Measurements from ENCODE around the gene CRISPLD2. TPM values are rescaled to one million over a fixed set of nuclear protein-coding genes. Genes with fewer than 3 reads are reported as not detected.

Gene CRISPLD2
- total and polyA plus RNA-seq, 9 of the 15 experiments (the other 6 are each of a cell fraction or from before 2014, with no cell fraction given) = 0.03 to 0.24 (median 0.04) TPM; not detected in 4

- 12% methylated on average over 5 of the region's 5 CpGs for WGBS (ENCODE audit: insufficient coverage, low coverage, missing lambda C conversion rate)
- Histone ChIP-seq H3K9me3 (replicated peaks; ENCODE audit: control insufficient read depth, insufficient read depth, low read depth, low read length) (no peaks in the 10 kb centered on the region), H3K36me3 (ENCODE audit: control insufficient read depth, insufficient read depth, low read length) (no peaks in the 10 kb centered on the region), H3K4me2 (ENCODE audit: insufficient read depth, low read length) (no peak overlapping the region), H3K27me3 (ENCODE audit: control insufficient read depth in 2 of 2, insufficient read depth in 2 of 2, low read length in 2 of 2) (peaks cover 19 to 28% of the 10 kb centered on the region in 2 experiments; a peak in 3 of 5 replicates), H3K9ac (ENCODE audit: insufficient read depth in 1 of 2, low read depth in 2 of 2, low read length in 2 of 2) (no peak overlapping the region), H4K20me1 (replicated peaks; ENCODE audit: control insufficient read depth, insufficient read depth, low read length) (no peaks in the 10 kb centered on the region), H3K27ac (ENCODE audit: extremely low read depth, low read depth, low read length) (no peak overlapping the region), H3K9me1 (ENCODE audit: control insufficient read depth, insufficient read depth, low read length) (peaks cover 6% of the 10 kb centered on the region), H3K4me3 (no peak overlapping the region), H3K4me1 (replicated peaks in 1 of 2; ENCODE audit: control insufficient read depth in 2 of 2, insufficient read depth in 2 of 2, low read length in 2 of 2) (peaks cover 3 to 41% of the 10 kb centered on the region in 2 experiments; a peak in 3 of 5 replicates), H2AFZ (ENCODE audit: low read depth, low read length) (no peak overlapping the region), H3K79me2 (ENCODE audit: control insufficient read depth, insufficient read depth, low read length) (no peaks in the 10 kb centered on the region)
- CTCF ChIA-PET (ENCODE audit: low intra/inter-chr PET ratio) = no interaction called here
- in situ Hi-C loops (cut with MboI) = no loop called here
- intact Hi-C loops (cut with micrococcal nuclease) = no loop called here
- no TSS peak for BruUV-seq (replicated peaks)
- FAIRE-seq (no peak), DNase-seq (ENCODE audit: extremely low read depth in 1 of 4, low spot score in 3 of 4) (no peak), ATAC-seq (no peak)
- POLR2A ChIA-PET = interaction anchor here (0.6 to 1.9 kb wide), 2 partner anchors 19 to 341 kb away, joined by 4 read pairs; no protein-coding TSS in a partner anchor
- TF ChIP-seq HNRNPUL1 (IDR thresholded peaks at IDR 0.05; ENCODE audit: low read length) (no peak), NFATC3 (IDR thresholded peaks at IDR 0.05) (no peak), TAF9B (IDR thresholded peaks at IDR 0.05; ENCODE audit: partially characterized antibody) (no peak), ELF4 (CRISPR knock-in tag; IDR thresholded peaks at IDR 0.05) (no peak)
- TF ChIP-seq, protein P1, sequence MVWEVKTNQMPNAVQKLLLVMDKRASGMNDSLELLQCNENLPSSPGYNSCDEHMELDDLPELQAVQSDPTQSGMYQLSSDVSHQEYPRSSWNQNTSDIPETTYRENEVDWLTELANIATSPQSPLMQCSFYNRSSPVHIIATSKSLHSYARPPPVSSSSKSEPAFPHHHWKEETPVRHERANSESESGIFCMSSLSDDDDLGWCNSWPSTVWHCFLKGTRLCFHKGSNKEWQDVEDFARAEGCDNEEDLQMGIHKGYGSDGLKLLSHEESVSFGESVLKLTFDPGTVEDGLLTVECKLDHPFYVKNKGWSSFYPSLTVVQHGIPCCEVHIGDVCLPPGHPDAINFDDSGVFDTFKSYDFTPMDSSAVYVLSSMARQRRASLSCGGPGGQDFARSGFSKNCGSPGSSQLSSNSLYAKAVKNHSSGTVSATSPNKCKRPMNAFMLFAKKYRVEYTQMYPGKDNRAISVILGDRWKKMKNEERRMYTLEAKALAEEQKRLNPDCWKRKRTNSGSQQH (CRISPR knock-in tag; IDR thresholded peaks at IDR 0.05) = no peak
- TF ChIP-seq, protein P2, sequence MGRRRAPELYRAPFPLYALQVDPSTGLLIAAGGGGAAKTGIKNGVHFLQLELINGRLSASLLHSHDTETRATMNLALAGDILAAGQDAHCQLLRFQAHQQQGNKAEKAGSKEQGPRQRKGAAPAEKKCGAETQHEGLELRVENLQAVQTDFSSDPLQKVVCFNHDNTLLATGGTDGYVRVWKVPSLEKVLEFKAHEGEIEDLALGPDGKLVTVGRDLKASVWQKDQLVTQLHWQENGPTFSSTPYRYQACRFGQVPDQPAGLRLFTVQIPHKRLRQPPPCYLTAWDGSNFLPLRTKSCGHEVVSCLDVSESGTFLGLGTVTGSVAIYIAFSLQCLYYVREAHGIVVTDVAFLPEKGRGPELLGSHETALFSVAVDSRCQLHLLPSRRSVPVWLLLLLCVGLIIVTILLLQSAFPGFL (CRISPR knock-in tag; IDR thresholded peaks at IDR 0.05) = no peak
Measured at GRCh38 chr16:84932681-84933080, 112.9 kb downstream of the CRISPLD2 start.
